Fibroblast of the aortic adventitia (primary cell): ENCODE measurements around the gene KDELR3. TPM values are rescaled to one million over a fixed set of nuclear protein-coding genes. Genes with fewer than 3 reads are reported as not detected.
A peak's percentile ranks its signal among the peaks of the same experiment; 100 is the strongest.

Experiments
- DNase-seq: peaks from one replicate; pipeline ENCODE4 v3.0.0-alpha.2; 2010; ENCODE audit warnings: low read depth
- H3K4me3 ChIP-seq: 2 replicates; pipeline ENCODE4 v1.5.1; 2011; ENCODE audit warnings: low read depth, mild to moderate bottlenecking, control low read depth, low read length, moderate library complexity
- total RNA-seq: library from RNA; depleted of rRNA; stranded (reverse); fragments of >200 nt; gene quantifications from 2 replicates; pipeline ENCODE4 v1.2.3, GENCODE V29; 2012; ENCODE audit warnings: low replicate concordance
- TF ChIP-seq, protein P1 (sequence below): IDR thresholded peaks from 2 replicates; pipeline ENCODE4 v1.5.1; 2011; ENCODE audit warnings: mild to moderate bottlenecking, low read length, control low read depth, inconsistent platforms; ENCODE audit not compliant: insufficient read depth

KDELR3 gene
- total RNA-seq, 1 donor = 183 TPM

DNA sequence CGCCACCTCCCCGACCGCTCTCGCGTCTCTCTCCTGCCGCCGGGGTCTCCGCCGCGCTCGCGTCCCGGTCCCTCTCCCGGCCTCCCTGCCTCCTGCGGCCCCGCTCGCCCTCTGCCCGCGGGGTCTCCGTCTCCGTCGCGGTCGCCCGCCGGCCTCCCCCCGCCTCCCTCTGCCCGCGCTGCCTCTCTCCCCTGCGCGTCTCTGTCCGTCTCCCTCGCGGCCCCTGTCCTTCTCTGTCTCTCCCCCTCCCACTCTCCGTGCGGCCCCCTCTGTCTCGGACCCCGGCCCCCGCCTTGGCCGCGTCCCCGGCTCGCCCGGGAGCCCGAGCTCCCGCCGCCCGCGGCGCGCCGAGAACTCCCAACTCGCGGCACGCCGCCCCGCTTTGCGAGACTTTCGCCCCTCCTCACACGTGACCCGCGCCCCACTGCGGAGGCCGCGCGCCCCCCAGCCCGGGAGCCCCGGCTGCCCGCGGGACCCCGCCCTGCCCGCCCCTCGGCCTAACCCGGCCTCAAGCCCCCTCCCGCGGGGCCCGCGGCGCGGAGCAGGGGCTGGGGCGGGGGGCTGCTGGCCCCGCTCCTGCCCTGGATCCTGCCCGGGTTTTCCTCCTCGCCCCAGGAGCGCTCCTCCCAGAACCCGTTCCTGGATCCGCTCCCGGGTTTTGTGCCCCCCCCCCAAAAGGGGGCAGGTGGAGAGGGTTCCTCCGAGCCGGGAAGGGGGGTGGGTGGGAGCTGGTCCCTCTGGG lies 12.2 kb upstream of the KDELR3 start:
- DNase-seq = no peak
- TF ChIP-seq, protein P1, sequence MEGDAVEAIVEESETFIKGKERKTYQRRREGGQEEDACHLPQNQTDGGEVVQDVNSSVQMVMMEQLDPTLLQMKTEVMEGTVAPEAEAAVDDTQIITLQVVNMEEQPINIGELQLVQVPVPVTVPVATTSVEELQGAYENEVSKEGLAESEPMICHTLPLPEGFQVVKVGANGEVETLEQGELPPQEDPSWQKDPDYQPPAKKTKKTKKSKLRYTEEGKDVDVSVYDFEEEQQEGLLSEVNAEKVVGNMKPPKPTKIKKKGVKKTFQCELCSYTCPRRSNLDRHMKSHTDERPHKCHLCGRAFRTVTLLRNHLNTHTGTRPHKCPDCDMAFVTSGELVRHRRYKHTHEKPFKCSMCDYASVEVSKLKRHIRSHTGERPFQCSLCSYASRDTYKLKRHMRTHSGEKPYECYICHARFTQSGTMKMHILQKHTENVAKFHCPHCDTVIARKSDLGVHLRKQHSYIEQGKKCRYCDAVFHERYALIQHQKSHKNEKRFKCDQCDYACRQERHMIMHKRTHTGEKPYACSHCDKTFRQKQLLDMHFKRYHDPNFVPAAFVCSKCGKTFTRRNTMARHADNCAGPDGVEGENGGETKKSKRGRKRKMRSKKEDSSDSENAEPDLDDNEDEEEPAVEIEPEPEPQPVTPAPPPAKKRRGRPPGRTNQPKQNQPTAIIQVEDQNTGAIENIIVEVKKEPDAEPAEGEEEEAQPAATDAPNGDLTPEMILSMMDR = no peak
- peak overlapping the region; percentile 17 for H3K4me3 ChIP-seq

DNA sequence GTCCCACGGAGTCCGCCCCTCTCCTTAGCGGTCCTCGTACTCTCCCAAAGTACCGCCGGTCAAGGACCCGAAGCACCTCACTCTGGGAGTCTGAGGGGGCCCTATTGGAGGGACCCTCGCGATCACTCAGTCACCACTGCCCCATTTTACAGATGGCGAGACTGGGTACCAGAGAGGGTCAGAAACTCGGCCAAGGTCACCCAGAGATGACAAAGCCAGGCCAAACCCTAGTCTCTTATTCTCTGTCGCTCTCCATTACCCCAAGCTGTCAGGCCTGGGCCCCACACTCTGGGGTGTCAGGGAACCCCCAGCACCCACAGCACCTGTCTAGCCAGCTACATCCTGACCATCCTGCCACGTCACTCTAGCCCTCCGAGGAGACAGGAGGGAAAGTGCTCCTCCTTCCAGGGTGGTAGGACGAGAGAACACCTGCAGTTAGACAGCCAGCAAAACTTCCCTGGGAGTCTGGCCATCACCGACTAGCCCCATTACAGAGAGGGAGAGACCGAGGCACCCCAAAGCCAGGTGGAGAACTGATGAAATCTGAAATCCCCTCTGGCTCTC lies 11.5 kb upstream of the KDELR3 start:
- no peak for DNase-seq
- TF ChIP-seq, protein P1 = no peak
- no peak overlapping the region for H3K4me3 ChIP-seq

DNA sequence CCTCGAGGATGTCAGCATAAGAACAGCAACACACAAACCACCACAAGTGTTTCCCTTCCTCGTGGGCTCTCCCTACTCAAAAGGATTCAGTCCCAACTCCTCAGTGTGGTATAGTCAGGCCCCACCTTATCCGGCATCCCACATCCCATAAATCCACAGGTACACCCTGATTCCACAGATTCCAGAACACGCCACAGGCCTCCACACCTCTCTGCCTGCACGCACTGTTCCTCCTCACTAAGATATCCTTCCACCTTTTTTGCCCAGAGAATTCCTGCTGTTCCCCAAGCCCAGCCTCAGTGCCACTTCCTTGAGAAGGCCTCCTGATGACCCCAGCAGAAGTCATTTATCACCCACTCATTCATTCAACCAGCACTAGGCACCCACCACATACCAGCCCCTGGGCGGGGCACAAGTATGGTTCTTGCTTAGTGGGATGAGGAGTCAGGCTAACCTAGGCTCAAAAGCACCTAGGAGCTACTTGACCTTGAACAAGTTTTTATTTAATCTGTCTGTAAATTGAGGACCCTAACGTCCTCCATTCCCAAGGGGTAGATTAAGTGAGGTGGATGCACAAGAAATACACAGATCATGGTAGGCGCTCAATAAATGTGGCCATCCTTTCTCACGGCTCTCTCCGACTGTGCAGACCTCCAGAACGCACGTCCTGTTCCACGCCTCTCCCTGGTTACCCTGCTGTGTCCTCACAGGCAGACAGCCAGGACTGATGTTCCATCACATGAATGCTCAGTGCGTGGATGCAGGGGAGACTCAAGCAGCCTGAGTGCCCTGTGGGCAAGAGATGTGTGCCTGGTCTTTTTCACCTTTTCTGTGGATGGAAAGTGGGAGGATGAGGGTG lies 10.8 kb upstream of the KDELR3 start:
- H3K4me3 ChIP-seq = no peak overlapping the region
- DNase-seq = no peak
- TF ChIP-seq, protein P1 = no peak

DNA sequence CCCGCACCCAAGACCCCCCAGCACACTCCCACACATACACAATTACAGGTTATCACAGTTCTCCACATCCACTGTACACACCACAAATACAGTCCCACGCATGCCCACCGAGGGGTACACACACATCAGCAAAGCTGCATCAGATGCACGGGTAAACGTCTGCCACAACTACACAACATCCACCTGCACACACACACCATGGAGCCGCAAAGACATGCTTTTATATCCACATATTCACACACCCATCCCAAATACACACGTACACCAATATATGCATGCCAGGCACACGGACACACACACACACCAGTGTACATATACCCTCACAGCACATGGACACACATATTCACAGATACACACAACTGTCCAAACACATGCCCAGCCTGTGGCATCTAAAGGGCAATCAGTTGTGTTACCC lies 7.5 kb upstream of the KDELR3 start:
- TF ChIP-seq, protein P1 = no peak
- DNase-seq = no peak
- H3K4me3 ChIP-seq = no peak overlapping the region

DNA sequence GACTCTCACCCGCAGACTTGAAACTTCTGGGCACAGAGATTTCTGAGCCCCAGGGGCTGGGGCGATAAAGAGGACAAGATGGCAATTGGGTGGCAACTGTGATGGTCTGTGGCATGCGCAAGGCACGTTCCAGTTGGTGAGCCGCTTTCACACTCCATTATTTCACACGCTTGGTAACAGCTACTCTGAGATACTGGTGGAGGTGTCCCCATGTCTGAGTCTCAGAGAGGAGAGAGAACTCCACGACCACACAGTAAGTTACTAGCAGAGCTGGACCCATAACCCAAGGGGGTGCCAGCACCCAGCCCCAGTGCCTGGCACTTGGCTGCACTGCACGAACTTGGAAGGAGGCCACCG lies 6.9 kb upstream of the KDELR3 start:
- DNase-seq = no peak
- no peak overlapping the region for H3K4me3 ChIP-seq
- TF ChIP-seq, protein P1 = no peak

DNA sequence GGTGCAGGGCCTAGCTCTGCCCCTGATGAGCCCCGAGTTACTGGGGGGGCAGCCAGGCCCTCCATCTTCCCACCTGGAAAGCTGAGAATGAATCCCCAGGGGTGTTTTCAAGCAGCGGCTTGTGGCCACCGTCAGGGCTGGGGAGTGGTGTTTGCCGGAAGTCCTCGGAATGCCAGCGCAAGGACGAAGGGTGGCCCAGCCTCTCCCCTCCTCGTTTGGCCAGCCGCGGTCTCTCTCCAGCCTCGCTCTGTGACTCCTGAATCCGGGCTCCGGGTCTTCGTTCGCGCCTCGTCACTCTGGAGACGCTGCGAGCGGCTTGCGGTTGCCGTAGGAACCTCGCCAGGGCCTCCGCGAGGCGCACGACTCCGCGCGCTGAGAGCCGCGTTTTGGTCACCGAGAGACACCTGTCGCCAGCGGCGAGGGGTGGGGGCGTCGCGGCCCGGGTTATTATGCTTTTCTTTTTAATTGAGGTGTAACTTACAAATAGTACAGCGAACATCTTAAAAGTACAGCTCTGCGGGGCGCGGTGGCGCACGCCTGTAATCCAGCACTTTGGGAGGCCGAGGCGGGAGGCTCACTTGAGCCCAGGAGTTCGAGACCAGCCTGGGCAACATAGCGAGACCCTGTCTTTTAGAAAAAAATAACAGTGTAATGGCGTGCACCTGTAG lies 6.3 kb upstream of the KDELR3 start:
- peak; percentile 79 for DNase-seq
- H3K4me3 ChIP-seq = peak overlapping the region; percentile 13
- TF ChIP-seq, protein P1 = no peak
